Heart left ventricle (tissue), 16 donors: ENCODE results near the gene STARD4. TPM values are rescaled to one million over a fixed set of nuclear protein-coding genes. Genes with fewer than 3 reads are reported as not detected.
A peak's percentile ranks its signal among the peaks of the same experiment; 100 is the strongest.

ENCODE experiments used
- ATAC-seq, 4 donors: fragments of 200-7000 bp; cut with Tn5 transposase; one replicate each; pipeline ENCODE4 v1.9.1; 2020 to 2022; ENCODE audit warnings: moderate library complexity in 4 of 4, mild to moderate bottlenecking in 3 of 4, moderate number of reproducible peaks in 1 of 4
- DNase-seq, 5 donors: peaks; one replicate each; pipeline ENCODE4 v3.0.0-alpha.2; 2020
- H3K27ac ChIP-seq, 12 donors: fragments of 200-600 bp; sonication (generic) in 4 of 12; one replicate each; pipeline versions ENCODE4 v1.5.0 to v1.8.0; 2016 to 2022; ENCODE audit warnings: mild to moderate bottlenecking in 2 of 12
- H3K27me3 ChIP-seq, 9 donors: fragments of 200-600 bp; sonication (generic) in 2 of 9; one replicate each; pipeline versions ENCODE4 v1.5.1 to v1.8.0; 2016 to 2022; ENCODE audit warnings: mild to moderate bottlenecking in 3 of 9
- H3K36me3 ChIP-seq, 9 donors: fragments of 200-600 bp; sonication (generic) in 2 of 9; one replicate each; pipeline versions ENCODE4 v1.5.0 to v1.8.0; 2018 to 2022; ENCODE audit warnings: mild to moderate bottlenecking in 2 of 9
- H3K4me1 ChIP-seq, 12 donors: fragments of 200-600 bp; sonication (generic) in 4 of 12; one replicate each; pipeline versions ENCODE4 v1.5.0 to v1.8.0; 2016 to 2022; ENCODE audit warnings: mild to moderate bottlenecking in 3 of 12
- H3K4me3 ChIP-seq, 12 donors: fragments of 200-600 bp; sonication (generic) in 4 of 12; one replicate each; pipeline versions ENCODE4 v1.5.0 to v1.8.0; 2017 to 2022; ENCODE audit warnings: mild to moderate bottlenecking in 9 of 12, moderate library complexity in 4 of 12
- H3K9me3 ChIP-seq, 12 donors: fragments of 200-600 bp; sonication (generic) in 4 of 12; one replicate each; pipeline versions ENCODE4 v1.5.0 to v1.8.0; 2016 to 2022; ENCODE audit warnings: mild to moderate bottlenecking in 1 of 12
- POLR2A ChIP-seq, 2 donors: fragments of 450-650 bp; IDR thresholded peaks; one replicate each; pipeline ENCODE4 v1.6.1; 2017; ENCODE audit warnings: antibody characterized with exemption in 2 of 2, mild to moderate bottlenecking in 2 of 2, moderate library complexity in 2 of 2
- WGBS, 4 donors: extraction: QIAGEN DNeasy Blood & Tissue Kit in 2 of 4; methylation state at CpG; one replicate each; pipeline versions ENCODE4 v1.1.5 to v1.1.7; 2013 to 2018; 5-methylcytosine and 5-hydroxymethylcytosine counted together
- intact Hi-C, 10 donors: fragments of 100-400 bp; cut with DNase I; formaldehyde crosslinking; loops; one replicate each; pipeline versions ENCODE4 v1.11.1 to v1.14.2; 2022
- polyA plus RNA-seq, 2 donors: library from polyadenylated mRNA; stranded (reverse); fragments of 200-250 nt; gene quantifications; one replicate each; pipeline ENCODE4 v1.2.3, GENCODE V29; 2013
- total RNA-seq, 9 donors: library from RNA; depleted of rRNA in 2 of 9; stranded (reverse); fragments of >200 nt in 2 of 9; fragmentation: NEBNext Ultra II Directional in 3 of 9; extraction: Animal tissue kit (Norgen Biotek cat#: 25700) in 3 of 9; gene quantifications; one replicate each; pipeline versions ENCODE4 v1.1.0 to v1.2.4, GENCODE V29; 2016 to 2023
- TF ChIP-seq, protein P1 (sequence below), 12 donors: fragments of 200-600 bp; sonication (generic) in 4 of 12; IDR thresholded peaks; one replicate each; pipeline versions ENCODE4 v1.5.0 to v1.8.0; 2018 to 2022; ENCODE audit warnings: antibody characterized with exemption in 12 of 12, mild to moderate bottlenecking in 5 of 12
- donor health status: ischemic (EF 13 %, LVEDD 7.1; RV severe dilation, severe dysfunction).
- donor health status: healthy with polysubstance abuse.
- donor health status: DM: no; HTN: yes; CAD: no.
- donor health status: DM: no; HTN: no; CAD: no.
- donor health status: ischemic (EF 25% LVEDD 6.9; RV normal size, moderate dysfunction).
- donor health status: ischemic (EF 25% LVEDD 5.7; RV mildly dilated, moderate dysfunction).
- donor health status: healthy.
- donor health status: DM: yes; HTN: yes; CAD: no.
- donor health status: ischemic (EF 35%, LVEDD 5.7; RV mildly dilated, moderate dysfunction).
- donor health status: nonischemic (EF 11% LVEDD 7.7; RV severe dilation, severe dysfunction).
- donor health status: DM: yes; HTN: yes; CAD: no.
- donor health status: PGD.
- donor health status: ischemic (EF 29% LVEDD 5.4; RV normal size, mild dysfunction).
- donor health status: nonischemic (EF 23%, LVEDD 6.1; RV moderate dilation, normal function).

STARD4 gene
- total and polyA plus RNA-seq, 11 donors = 3.1 to 18.2 (median 9.4) TPM

- H3K27ac ChIP-seq = no peak overlapping the region
- no peaks in the 10 kb centered on the region for H3K9me3 ChIP-seq
- TF ChIP-seq, protein P1, sequence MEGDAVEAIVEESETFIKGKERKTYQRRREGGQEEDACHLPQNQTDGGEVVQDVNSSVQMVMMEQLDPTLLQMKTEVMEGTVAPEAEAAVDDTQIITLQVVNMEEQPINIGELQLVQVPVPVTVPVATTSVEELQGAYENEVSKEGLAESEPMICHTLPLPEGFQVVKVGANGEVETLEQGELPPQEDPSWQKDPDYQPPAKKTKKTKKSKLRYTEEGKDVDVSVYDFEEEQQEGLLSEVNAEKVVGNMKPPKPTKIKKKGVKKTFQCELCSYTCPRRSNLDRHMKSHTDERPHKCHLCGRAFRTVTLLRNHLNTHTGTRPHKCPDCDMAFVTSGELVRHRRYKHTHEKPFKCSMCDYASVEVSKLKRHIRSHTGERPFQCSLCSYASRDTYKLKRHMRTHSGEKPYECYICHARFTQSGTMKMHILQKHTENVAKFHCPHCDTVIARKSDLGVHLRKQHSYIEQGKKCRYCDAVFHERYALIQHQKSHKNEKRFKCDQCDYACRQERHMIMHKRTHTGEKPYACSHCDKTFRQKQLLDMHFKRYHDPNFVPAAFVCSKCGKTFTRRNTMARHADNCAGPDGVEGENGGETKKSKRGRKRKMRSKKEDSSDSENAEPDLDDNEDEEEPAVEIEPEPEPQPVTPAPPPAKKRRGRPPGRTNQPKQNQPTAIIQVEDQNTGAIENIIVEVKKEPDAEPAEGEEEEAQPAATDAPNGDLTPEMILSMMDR (IDR thresholded peaks at IDR 0.05) = no peak
- TF ChIP-seq POLR2A (IDR thresholded peaks at IDR 0.05) = no peak
- ATAC-seq (no peak), DNase-seq (no peak)
- intact Hi-C loops = no loop called here
- no peaks in the 10 kb centered on the region for H3K27me3 ChIP-seq
- H3K36me3 ChIP-seq = peaks cover 0 to 5% (median 0%) of the 10 kb centered on the region in 9 donors
- WGBS, 4 donors = 42 to 61% (median 55%) methylated on average over 2 of the region's 2 CpGs
- no peak overlapping the region for H3K4me3 ChIP-seq
- peaks cover 0 to 3% (median 0%) of the 10 kb centered on the region in 12 donors for H3K4me1 ChIP-seq
These were observed 19.3 kb downstream of the STARD4 start for GRCh38 chr5:111493031-111493430.

DNA sequence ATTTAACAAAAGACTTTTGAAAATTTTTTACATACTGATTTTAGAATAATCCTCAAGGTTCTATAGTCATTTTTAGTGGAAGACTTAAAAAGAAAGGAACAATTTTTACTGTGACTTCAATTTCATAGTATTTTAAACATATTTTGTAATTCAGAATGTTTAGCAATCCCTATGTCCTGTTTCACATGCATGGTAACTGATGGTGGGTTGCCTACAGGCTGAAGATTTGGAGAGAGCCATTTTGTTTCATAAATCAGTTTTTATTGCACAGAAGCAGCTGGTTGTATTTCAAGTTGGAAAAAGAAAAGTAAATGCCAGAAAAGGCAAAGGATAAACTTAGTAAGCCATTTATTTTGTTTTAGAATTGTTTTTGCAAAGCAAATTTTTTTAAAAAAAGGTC lies 24.0 kb downstream of the STARD4 start:
- DNase-seq = no peak
- no peaks in the 10 kb centered on the region for H3K27me3 ChIP-seq
- no peak overlapping the region for H3K4me3 ChIP-seq

DNA sequence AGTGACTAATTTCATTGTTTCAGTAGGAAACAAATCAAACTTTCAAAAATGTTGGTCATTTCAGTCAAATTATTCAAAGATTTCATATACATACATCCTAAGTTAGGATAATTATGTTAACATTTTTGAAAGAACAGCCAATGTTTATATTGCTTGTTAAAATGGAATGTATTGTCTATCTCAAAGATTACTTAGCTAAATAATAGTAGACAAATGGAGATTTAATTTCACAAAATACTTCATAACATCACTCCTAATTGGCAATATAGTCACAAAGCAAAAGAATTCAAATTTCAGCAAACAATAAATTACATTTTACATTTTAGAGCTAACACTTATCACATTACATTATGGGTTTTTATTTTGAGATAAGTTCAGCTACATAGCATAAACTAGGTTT lies 25.4 kb downstream of the STARD4 start:
- intact Hi-C loops = no loop called here
- no peak overlapping the region for H3K4me3 ChIP-seq

More for the DNA sequence above, 24.0 kb downstream of the STARD4 start:
- Histone ChIP-seq H3K27ac (no peak overlapping the region), H3K9me3 (no peaks in the 10 kb centered on the region), H3K36me3 (no peaks in the 10 kb centered on the region), H3K4me1 (no peaks in the 10 kb centered on the region)
- intact Hi-C loops = no loop called here
- TF ChIP-seq, protein P1 (IDR thresholded peaks at IDR 0.05) = no peak
- no peak for TF ChIP-seq POLR2A (IDR thresholded peaks at IDR 0.05)
- ATAC-seq = no peak

DNA sequence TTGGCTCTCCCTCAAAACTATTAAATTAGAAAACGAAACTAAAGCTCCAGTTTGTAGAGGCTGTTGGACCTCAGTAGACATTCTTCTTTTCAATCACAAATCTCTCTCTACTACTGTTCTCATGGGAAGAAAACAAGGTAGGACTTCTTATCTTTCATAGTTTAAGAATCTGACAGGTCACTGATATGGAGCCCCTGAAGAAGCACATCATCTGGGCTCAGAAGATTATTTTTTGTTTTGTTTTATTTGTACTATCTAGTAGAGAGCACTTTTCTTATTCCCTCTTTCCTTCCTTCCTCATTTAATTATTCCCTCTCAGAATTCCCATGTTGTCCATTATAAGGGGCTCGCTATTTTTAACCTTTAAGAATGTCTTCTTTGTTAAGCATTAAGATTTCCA lies 26.3 kb downstream of the STARD4 start:
- Histone ChIP-seq H3K27me3 (no peaks in the 10 kb centered on the region), H3K4me1 (no peaks in the 10 kb centered on the region), H3K9me3 (no peaks in the 10 kb centered on the region), H3K4me3 (no peak overlapping the region), H3K36me3 (no peaks in the 10 kb centered on the region), H3K27ac (peak overlapping the region in 1 of 12 donors; percentile 30)
- ATAC-seq = no peak
- intact Hi-C loops = no loop called here
- no peak for DNase-seq
- TF ChIP-seq POLR2A (IDR thresholded peaks at IDR 0.05) = no peak
- TF ChIP-seq, protein P1 (IDR thresholded peaks at IDR 0.05) = no peak
- WGBS, 4 donors = 46 to 54% (median 49%) methylated on average over 2 of the region's 2 CpGs

More for the DNA sequence above, 25.4 kb downstream of the STARD4 start:
- Histone ChIP-seq H3K4me1 (no peaks in the 10 kb centered on the region), H3K36me3 (no peaks in the 10 kb centered on the region), H3K9me3 (no peaks in the 10 kb centered on the region), H3K27ac (no peak overlapping the region), H3K27me3 (no peaks in the 10 kb centered on the region)
- DNase-seq (no peak), ATAC-seq (no peak)
- TF ChIP-seq, protein P1 (IDR thresholded peaks at IDR 0.05) = no peak
- TF ChIP-seq POLR2A (IDR thresholded peaks at IDR 0.05) = no peak
